Activated naive CD4-positive, alpha-beta T cell treated with anti-CD3 and anti-CD28 coated beads, Interleukin-2, amount 50 U/mL, for 72 hours (primary cell): Measurements from ENCODE around the gene TPM3. TPM values are rescaled to one million over a fixed set of nuclear protein-coding genes. Genes with fewer than 3 reads are reported as not detected.
A peak's percentile ranks its signal among the peaks of the same experiment; 100 is the strongest.

Source experiments
- ATAC-seq, 2 donors: fragments of 150-1000 bp; cut with Tn5 transposase; 2 replicates each; pipeline ENCODE4 v1.10.0; 2021; ENCODE audit warnings: mild to moderate bottlenecking in 2 of 2, moderate library complexity in 2 of 2
- DNase-seq, 2 donors: peaks; one replicate each; pipeline ENCODE4 v3.0.0; 2021 to 2022; ENCODE audit warnings: low spot score in 2 of 2
- H3K27ac Mint-ChIP-seq, 2 donors: one replicate each; pipeline ENCODE4 v1.8.0; 2022; ENCODE audit warnings: mild to moderate bottlenecking in 2 of 2, mixed read lengths in 2 of 2
- H3K36me3 Mint-ChIP-seq, 2 donors: one replicate each; pipeline ENCODE4 v1.8.0; 2022; ENCODE audit warnings: mixed read lengths in 2 of 2
- H3K9me3 Mint-ChIP-seq, 2 donors: one replicate each; pipeline ENCODE4 v1.8.0; 2022; ENCODE audit warnings: mixed read lengths in 2 of 2
- total RNA-seq, 2 donors: library from RNA; stranded (reverse); gene quantifications; one replicate each; pipeline ENCODE4 v1.2.3, GENCODE V29; 2022

TPM3 gene
- total RNA-seq, 2 donors from 2014 or later: 373 to 610 TPM

GRCh38 chr1:154181944-154182343, 10.0 kb downstream of the TPM3 start:
- H3K36me3 Mint-ChIP-seq: peaks cover 44 to 56% of the 10 kb centered on the region in 2 donors
- peak overlapping the region; percentile 91 to 96 for H3K27ac Mint-ChIP-seq
- ATAC-seq: no peak
- H3K9me3 Mint-ChIP-seq: no peaks in the 10 kb centered on the region
- no peak for DNase-seq

GRCh38 chr1:154179946-154180687, 11.8 kb downstream of the TPM3 start:
- Mint-ChIP-seq H3K27ac (peak overlapping the region; percentile 67 to 82), H3K9me3 (no peaks in the 10 kb centered on the region), H3K36me3 (peaks cover 44 to 69% of the 10 kb centered on the region in 2 donors)
- DNase-seq (no peak), ATAC-seq (no peak)

DNA sequence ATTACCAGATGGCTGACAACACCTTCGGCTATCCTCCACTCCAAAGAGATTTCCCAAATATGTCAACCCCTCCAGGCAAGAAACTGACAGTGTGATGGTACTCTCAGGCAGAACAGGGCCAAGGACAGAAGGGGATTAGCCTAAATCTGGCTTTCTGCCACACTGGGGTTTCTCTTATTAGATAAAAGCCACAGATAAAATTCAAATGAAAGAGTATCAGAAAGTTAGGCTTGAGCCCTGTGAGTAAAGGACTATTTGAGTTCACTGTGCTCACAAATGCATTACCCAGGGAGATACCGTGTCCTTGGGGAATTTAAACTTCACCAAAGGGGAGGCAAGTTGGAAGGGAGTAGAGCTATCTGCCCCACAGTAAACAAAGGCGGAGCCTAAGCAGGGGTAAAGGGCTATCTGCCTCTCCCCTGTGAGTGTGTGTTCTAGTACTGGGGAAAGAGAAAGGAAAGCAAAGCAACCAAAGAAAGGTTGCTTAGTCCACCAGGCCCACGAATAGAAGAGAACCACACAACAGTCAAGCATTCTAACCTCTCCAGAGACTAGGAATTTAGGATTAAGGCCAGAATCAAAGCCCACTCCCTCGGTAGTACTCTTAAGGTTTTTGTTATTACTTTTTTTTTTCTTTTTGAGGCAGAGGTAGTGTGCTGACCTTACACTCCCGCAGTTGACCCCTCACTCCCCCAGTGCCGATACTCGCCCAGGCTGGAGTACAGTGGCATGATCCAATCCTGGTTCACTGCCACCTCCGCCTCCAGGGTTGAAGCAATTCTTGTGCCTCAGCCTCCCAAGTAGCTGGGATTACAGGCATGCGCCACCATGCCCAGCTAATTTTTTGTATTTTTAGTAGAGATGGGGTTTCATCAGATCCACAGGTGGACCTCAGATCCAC, 12.7 kb downstream of the TPM3 start:
- Mint-ChIP-seq H3K36me3 (peaks cover 44 to 74% of the 10 kb centered on the region in 2 donors), H3K9me3 (no peaks in the 10 kb centered on the region), H3K27ac (peak overlapping the region; percentile 67 to 82)
- ATAC-seq: no peak
- no peak for DNase-seq

GRCh38 chr1:154178013-154178412, 13.9 kb downstream of the TPM3 start:
- no peaks in the 10 kb centered on the region for H3K9me3 Mint-ChIP-seq
- H3K36me3 Mint-ChIP-seq: peaks cover 40 to 71% of the 10 kb centered on the region in 2 donors
- no peak for ATAC-seq
- no peak for DNase-seq
- peak overlapping the region; percentile 18 to 67 for H3K27ac Mint-ChIP-seq

GRCh38 chr1:154176337-154176736, 15.6 kb downstream of the TPM3 start:
- peak overlapping the region; percentile 63 to 67 for H3K27ac Mint-ChIP-seq
- H3K36me3 Mint-ChIP-seq: peaks cover 24 to 72% of the 10 kb centered on the region in 2 donors
- DNase-seq: no peak
- ATAC-seq: peak in 1 of 2 donors; percentile 43
- no peaks in the 10 kb centered on the region for H3K9me3 Mint-ChIP-seq

GRCh38 chr1:154174654-154175053, 17.2 kb downstream of the TPM3 start:
- Mint-ChIP-seq H3K9me3 (no peaks in the 10 kb centered on the region), H3K27ac (peak overlapping the region in 1 of 2 donors; percentile 11), H3K36me3 (peaks cover 25 to 76% of the 10 kb centered on the region in 2 donors)
- ATAC-seq (no peak), DNase-seq (no peak)

- H3K36me3 Mint-ChIP-seq: peaks cover 30 to 72% of the 10 kb centered on the region in 2 donors
- H3K27ac Mint-ChIP-seq: peak overlapping the region; percentile 94 to 97
- no peaks in the 10 kb centered on the region for H3K9me3 Mint-ChIP-seq
- no peak for ATAC-seq
- DNase-seq: no peak
Observed at GRCh38 chr1:154171880-154172279, 20.0 kb downstream of the TPM3 start.

DNA sequence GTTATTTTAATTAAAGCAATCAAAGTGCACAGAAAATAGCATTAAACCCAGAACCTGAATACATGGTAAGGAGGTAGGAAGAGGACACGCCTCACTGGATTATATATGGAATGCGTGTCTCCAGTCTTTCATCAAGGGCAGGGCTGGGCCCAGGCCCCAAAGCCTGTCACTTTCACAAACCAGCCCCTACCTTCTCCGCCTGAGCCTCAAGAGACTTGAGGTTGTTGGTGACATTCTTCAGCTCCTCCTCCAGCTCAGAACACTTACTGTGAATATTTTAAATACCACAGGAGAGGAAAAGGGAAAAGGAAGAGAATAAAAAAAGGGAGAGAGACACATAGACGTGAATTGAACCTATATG, 20.7 kb downstream of the TPM3 start:
- H3K9me3 Mint-ChIP-seq: no peaks in the 10 kb centered on the region
- DNase-seq: no peak
- H3K36me3 Mint-ChIP-seq: peaks cover 31 to 70% of the 10 kb centered on the region in 2 donors
- H3K27ac Mint-ChIP-seq: peak overlapping the region; percentile 94 to 97
- peak in 1 of 2 donors; percentile 31 for ATAC-seq

DNA sequence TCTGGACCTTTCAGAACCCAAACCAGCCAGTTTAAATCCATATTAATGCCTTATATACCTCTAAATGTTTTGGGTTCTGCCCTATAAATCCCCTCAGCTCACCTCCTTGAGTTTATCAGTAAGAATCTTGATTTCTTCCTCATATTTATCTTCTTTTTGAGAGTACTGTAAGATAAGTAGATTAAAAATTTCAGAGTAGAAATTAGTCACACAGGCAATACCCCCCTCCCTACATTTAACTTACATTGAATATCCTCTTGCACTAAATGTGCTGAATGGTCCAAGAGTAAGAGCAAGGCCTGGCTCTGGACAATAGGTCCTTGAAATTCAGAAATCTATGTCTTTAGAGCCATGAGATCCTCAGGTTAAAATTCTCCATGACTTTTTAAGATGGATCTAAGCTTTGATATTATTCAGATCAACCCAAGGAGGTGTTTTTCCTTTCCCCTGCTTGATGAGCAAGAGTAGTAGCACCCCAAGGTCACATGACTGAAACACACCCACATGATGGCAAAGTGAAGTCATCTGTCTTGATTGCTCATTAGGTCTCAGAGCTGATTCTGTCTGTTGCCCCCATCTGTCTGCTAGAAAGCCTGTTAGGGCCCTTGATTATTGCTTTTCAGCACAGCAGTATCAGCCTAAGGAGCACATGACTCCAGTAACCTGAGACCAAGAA, 21.2 kb downstream of the TPM3 start:
- Mint-ChIP-seq H3K27ac (peak overlapping the region; percentile 94 to 97), H3K9me3 (no peaks in the 10 kb centered on the region), H3K36me3 (peaks cover 36 to 70% of the 10 kb centered on the region in 2 donors)
- ATAC-seq: peak; percentile 98 to 99
- DNase-seq: peak; percentile 47 to 66

DNA sequence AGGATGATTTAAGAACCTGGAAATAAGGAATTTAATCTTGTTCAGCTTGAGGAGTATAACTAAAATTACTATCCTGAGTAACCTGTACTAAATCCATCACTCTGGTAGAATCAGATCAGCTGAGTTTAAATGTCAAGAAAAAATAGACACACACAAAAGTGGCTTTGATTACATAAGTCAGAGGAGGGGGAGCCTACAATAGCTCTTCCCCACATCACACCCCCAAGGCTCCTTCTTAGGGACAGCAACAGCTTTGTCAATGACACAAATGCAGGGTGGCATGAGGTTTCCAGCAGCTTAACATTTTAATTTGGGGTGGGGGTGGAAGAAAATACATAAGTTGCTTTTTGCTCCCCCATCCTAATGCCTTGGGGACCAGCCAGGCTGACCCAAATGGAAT, 24.4 kb downstream of the TPM3 start:
- Mint-ChIP-seq H3K9me3 (peaks cover 0 to 5% of the 10 kb centered on the region in 2 donors), H3K27ac (peak overlapping the region in 1 of 2 donors; percentile 37), H3K36me3 (peaks cover 61 to 85% of the 10 kb centered on the region in 2 donors)
- ATAC-seq (no peak), DNase-seq (no peak)

DNA sequence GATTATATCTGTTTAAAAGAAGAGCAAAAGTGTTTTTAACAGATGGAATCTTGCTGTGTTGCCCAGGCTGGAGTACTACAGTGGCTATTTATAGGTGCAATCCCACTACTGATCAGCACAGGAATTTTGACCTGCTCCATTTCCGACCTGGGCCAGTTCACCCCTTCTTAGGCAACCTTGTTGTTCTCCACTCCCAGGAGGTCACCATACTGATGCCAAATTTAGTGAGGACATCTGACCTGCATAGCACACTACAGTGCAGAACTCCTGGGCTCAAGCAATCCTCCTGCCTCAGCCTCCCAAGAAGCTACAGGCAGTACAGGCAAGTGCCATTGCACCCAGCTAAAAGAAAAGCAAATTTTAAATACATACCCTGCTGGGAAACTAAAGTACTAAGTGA, 25.7 kb downstream of the TPM3 start:
- Mint-ChIP-seq H3K27ac (peak overlapping the region in 1 of 2 donors; percentile 84), H3K36me3 (peaks cover 61 to 85% of the 10 kb centered on the region in 2 donors), H3K9me3 (peaks cover 0 to 5% of the 10 kb centered on the region in 2 donors)
- no peak for DNase-seq
- no peak for ATAC-seq

GRCh38 chr1:154159554-154159953, 32.3 kb downstream of the TPM3 start:
- ATAC-seq (no peak), DNase-seq (no peak)
- peaks cover 0 to 3% of the 10 kb centered on the region in 2 donors for H3K9me3 Mint-ChIP-seq
- H3K27ac Mint-ChIP-seq: no peak overlapping the region
- H3K36me3 Mint-ChIP-seq: peaks cover 37 to 86% of the 10 kb centered on the region in 2 donors

GRCh38 chr1:154158307-154159125, 33.4 kb downstream of the TPM3 start:
- peaks cover 28 to 82% of the 10 kb centered on the region in 2 donors for H3K36me3 Mint-ChIP-seq
- H3K27ac Mint-ChIP-seq: peak overlapping the region; percentile 88
- peak; percentile 17 to 23 for ATAC-seq
- no peaks in the 10 kb centered on the region for H3K9me3 Mint-ChIP-seq
- no peak for DNase-seq

GRCh38 chr1:154157520-154158306, 34.2 kb downstream of the TPM3 start:
- DNase-seq: peak; percentile 72 to 73
- Mint-ChIP-seq H3K36me3 (peaks cover 22 to 74% of the 10 kb centered on the region in 2 donors), H3K27ac (peak overlapping the region; percentile 88), H3K9me3 (no peaks in the 10 kb centered on the region)
- ATAC-seq: peak; percentile 96 to 97

DNA sequence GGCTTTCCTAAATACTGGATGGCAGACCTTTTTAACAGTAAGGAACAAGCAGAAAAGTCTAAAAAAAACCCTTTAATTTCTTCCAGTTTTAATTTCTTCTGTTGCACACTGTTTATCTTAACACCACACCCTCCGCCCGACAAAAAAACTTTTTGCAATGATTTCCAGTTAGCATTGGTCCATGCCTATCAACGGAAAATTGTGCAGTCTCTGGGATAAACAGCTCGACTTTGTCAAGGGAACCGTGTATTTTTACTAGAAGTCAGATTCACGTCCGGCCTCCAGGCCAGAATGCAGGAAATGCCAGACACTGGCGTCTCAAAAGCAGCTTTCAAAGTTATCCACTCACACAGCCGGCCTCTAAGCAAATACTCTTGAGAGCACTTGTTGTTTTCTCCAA, 36.6 kb downstream of the TPM3 start:
- DNase-seq: no peak
- Mint-ChIP-seq H3K36me3 (peaks cover 17 to 49% of the 10 kb centered on the region in 2 donors), H3K9me3 (no peaks in the 10 kb centered on the region), H3K27ac (peak overlapping the region in 1 of 2 donors; percentile 58)
- no peak for ATAC-seq
